GM18499 (cell line): ENCODE results near the gene CHMP2B.

Source experiments
- ATAC-seq: cut with Tn5 transposase; IDR thresholded peaks from one replicate; pipeline ENCODE4 v1.9.1; 2021; ENCODE audit warnings: moderate number of reproducible peaks; ENCODE audit not compliant: insufficient read depth, unreplicated experiment

The CHMP2B gene

GRCh38 chr3:87227104-87227834 lies at the start of gene CHMP2B:
CHMP2B (plus strand) TSS chr3:87227309; CDS start chr3:87227523, 214 bp downstream.
- peak; percentile 94 for ATAC-seq

- no peak for ATAC-seq
These were observed 47.5 kb upstream of the CHMP2B start for GRCh38 chr3:87179642-87180041.

- no peak for ATAC-seq
These were observed 45.6 kb upstream of the CHMP2B start for GRCh38 chr3:87181551-87181950.

GRCh38 chr3:87182023-87182422 lies 45.1 kb upstream of the CHMP2B start:
- ATAC-seq = no peak

- ATAC-seq = no peak
These were observed 40.4 kb upstream of the CHMP2B start for GRCh38 chr3:87186608-87187159.

- ATAC-seq = no peak
These were observed 35.9 kb upstream of the CHMP2B start for GRCh38 chr3:87191175-87191574.

- ATAC-seq = no peak
These were observed 35.5 kb upstream of the CHMP2B start for GRCh38 chr3:87191641-87192040.

GRCh38 chr3:87196879-87197278 lies 30.2 kb upstream of the CHMP2B start:
- ATAC-seq = no peak

GRCh38 chr3:87197531-87197930 lies 29.6 kb upstream of the CHMP2B start:
- no peak for ATAC-seq

GRCh38 chr3:87198774-87199173 lies 28.3 kb upstream of the CHMP2B start:
- ATAC-seq = no peak

GRCh38 chr3:87199628-87200027 lies 27.5 kb upstream of the CHMP2B start:
- no peak for ATAC-seq

- ATAC-seq = no peak
These were observed 27.0 kb upstream of the CHMP2B start for GRCh38 chr3:87200060-87200647.

- ATAC-seq = no peak
These were observed 25.4 kb upstream of the CHMP2B start for GRCh38 chr3:87201727-87202126.

GRCh38 chr3:87203809-87204208 lies 23.3 kb upstream of the CHMP2B start:
- ATAC-seq = no peak

GRCh38 chr3:87206070-87206469 lies 21.0 kb upstream of the CHMP2B start:
- no peak for ATAC-seq

GRCh38 chr3:87206635-87207034 lies 20.5 kb upstream of the CHMP2B start:
- no peak for ATAC-seq

- ATAC-seq = no peak
These were observed 19.6 kb upstream of the CHMP2B start for GRCh38 chr3:87207460-87207859.

GRCh38 chr3:87209111-87209510 lies 18.0 kb upstream of the CHMP2B start:
- no peak for ATAC-seq

GRCh38 chr3:87218560-87218959 lies 8.5 kb upstream of the CHMP2B start:
- ATAC-seq = no peak

- ATAC-seq = no peak
These were observed 7.5 kb upstream of the CHMP2B start for GRCh38 chr3:87219611-87220010.

- ATAC-seq = no peak
These were observed 1.4 kb upstream of the CHMP2B start for GRCh38 chr3:87225659-87226058.

GRCh38 chr3:87227835-87228144 lies 681 bp downstream of the CHMP2B start:
- ATAC-seq = no peak
